GM18519 (cell line): ENCODE results near the gene CIC.
"Not testable (repeated sequence)": the region's sequence is repeated elsewhere in the genome, so short reads cannot be mapped to it uniquely, and the experiment has no call there.

ENCODE experiments used
- ATAC-seq: cut with Tn5 transposase; IDR thresholded peaks from one replicate; pipeline ENCODE4 v1.9.1; 2021; ENCODE audit warnings: mild to moderate bottlenecking, moderate library complexity; ENCODE audit not compliant: unreplicated experiment, low FRiP score

The CIC gene

GRCh38 chr19:42254089-42254849 lies 14.8 kb upstream of the CIC start:
- ATAC-seq = no peak

GRCh38 chr19:42254850-42255765 lies 13.9 kb upstream of the CIC start, which contains the start of gene ERF:
TSS of gene ERF (minus strand) at chr19:42255128. CDS start at chr19:42254999, 129 bp downstream.
- ATAC-seq = no peak

- ATAC-seq = no peak
These were observed 13.0 kb upstream of the CIC start for GRCh38 chr19:42255766-42256745.

GRCh38 chr19:42257842-42258241 lies 11.2 kb upstream of the CIC start:
- ATAC-seq = not testable (repeated sequence)

- ATAC-seq = no peak
These were observed 7.3 kb upstream of the CIC start for GRCh38 chr19:42261763-42262162.

- ATAC-seq = not testable (repeated sequence)
These were observed 2.9 kb upstream of the CIC start for GRCh38 chr19:42266105-42266504.

GRCh38 chr19:42266928-42267603 lies 2.0 kb upstream of the CIC start:
- not testable (repeated sequence) for ATAC-seq

- ATAC-seq = no peak
These were observed 1.4 kb upstream of the CIC start for GRCh38 chr19:42267644-42268141.

- ATAC-seq = peak; percentile 35
These were observed 829 bp upstream of the CIC start for GRCh38 chr19:42268142-42268703.

- no peak for ATAC-seq
These were observed 660 bp downstream of the CIC start for GRCh38 chr19:42269478-42270345.

- no peak for ATAC-seq
These were observed 1.4 kb downstream of the CIC start for GRCh38 chr19:42270346-42271044.

- ATAC-seq = no peak
These were observed 2.0 kb downstream of the CIC start for GRCh38 chr19:42271045-42271419.

- no peak for ATAC-seq
These were observed 2.9 kb downstream of the CIC start for GRCh38 chr19:42271861-42272534.

- ATAC-seq = no peak
These were observed 3.5 kb downstream of the CIC start for GRCh38 chr19:42272535-42272897.

- ATAC-seq = no peak
These were observed 3.9 kb downstream of the CIC start for GRCh38 chr19:42272989-42273406.

- ATAC-seq = no peak
These were observed 4.5 kb downstream of the CIC start for GRCh38 chr19:42273407-42274064.
